ENCODE data around the gene RBBP8NL. TPM values are rescaled to one million over a fixed set of nuclear protein-coding genes. Genes with fewer than 3 reads are reported as not detected.

Gene RBBP8NL
- total RNA-seq, 1 experiment from 2014 or later, result not detected

DNA sequence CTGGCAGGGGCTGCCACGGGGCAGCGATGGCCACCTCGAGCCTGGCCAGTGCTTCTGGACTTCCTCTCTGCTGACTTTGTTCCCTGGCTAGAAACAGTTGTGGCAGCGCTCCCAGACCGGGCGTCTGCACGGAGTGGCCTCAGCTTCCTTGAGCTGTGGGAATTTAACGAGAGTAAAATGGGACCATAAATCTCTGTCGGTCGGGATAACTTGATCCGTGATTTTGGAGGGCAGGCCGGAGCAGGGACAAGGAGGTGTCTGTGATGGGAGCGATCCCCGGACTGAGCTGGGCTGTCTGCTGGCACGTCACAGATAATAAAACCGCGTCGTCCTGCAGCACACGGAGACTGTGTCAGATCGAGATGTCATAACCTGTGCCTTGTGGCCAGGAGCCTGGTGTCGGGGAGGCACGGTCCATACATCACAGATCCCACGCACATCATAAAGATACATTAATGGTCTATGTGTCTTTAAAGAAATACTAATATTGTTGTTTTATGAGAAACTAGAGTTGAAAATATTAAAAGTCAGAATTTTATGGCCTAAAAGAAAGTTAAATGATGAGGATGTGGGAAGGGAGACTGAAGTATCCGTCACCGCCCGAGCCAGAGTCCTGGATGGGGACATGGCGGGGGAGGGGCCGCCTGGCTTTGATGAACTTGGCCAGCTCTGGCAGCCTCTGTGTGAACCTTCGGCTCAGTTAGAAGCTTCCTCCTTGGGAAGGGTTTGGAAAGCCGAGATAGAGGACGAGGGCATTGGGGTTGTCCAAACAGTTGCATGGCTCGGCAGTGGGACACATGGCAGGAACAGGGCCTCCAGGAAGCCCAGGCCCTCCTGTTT lies 6.5 kb upstream of the RBBP8NL start:
- no peaks in the 10 kb centered on the region for H3K36me3 Mint-ChIP-seq (ENCODE audit: insufficient read depth, unreplicated experiment)
- BruUV-seq (replicated peaks), result no TSS peak

DNA sequence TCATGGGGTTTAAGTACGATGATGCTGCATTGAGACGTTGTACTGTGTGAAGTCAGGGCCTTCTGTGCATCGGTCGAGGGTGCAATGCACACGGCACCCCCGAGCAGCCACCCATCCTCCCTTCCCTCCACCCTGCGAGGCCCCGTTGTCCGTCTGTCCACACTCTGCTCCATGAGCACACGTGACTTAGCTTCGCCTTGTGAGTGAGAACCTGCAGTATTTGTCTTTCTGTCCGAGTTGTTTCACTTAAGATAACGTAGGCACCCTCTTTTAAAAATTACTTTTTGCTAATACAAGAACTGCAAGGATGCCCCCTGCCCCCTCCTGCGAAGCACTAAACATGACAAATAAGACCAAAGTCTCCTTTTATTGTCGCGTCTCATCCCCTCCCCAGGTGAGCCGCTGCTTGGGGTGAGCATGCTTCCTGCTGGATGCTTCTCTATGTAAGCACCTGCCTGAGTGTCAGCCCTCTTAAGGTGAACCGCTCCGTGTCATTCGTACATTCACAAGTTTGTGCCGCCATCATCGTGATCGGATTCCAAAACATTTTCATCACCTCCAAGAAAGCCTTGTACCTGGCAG lies 3.6 kb upstream of the RBBP8NL start:
- Mint-ChIP-seq H3K27ac (ENCODE audit: low read depth, unreplicated experiment) (no peak overlapping the region), H3K4me3 (ENCODE audit: unreplicated experiment) (no peak overlapping the region), H3K9me3 (ENCODE audit: unreplicated experiment) (no peaks in the 10 kb centered on the region), H3K27me3 (ENCODE audit: insufficient read depth, unreplicated experiment) (peaks cover 28% of the 10 kb centered on the region), H3K4me1 (ENCODE audit: insufficient read depth, unreplicated experiment) (no peaks in the 10 kb centered on the region), H3K36me3 (ENCODE audit: insufficient read depth, unreplicated experiment) (no peaks in the 10 kb centered on the region)
- no TSS peak for BruUV-seq (replicated peaks)
- intact Hi-C loops (cut with micrococcal nuclease), result no loop called here
- POLR2A ChIA-PET, result no interaction called here
- DNase-seq (ENCODE audit: unreplicated experiment), result no peak
- CTCF ChIA-PET, result no interaction called here
- TF ChIP-seq, protein P1, sequence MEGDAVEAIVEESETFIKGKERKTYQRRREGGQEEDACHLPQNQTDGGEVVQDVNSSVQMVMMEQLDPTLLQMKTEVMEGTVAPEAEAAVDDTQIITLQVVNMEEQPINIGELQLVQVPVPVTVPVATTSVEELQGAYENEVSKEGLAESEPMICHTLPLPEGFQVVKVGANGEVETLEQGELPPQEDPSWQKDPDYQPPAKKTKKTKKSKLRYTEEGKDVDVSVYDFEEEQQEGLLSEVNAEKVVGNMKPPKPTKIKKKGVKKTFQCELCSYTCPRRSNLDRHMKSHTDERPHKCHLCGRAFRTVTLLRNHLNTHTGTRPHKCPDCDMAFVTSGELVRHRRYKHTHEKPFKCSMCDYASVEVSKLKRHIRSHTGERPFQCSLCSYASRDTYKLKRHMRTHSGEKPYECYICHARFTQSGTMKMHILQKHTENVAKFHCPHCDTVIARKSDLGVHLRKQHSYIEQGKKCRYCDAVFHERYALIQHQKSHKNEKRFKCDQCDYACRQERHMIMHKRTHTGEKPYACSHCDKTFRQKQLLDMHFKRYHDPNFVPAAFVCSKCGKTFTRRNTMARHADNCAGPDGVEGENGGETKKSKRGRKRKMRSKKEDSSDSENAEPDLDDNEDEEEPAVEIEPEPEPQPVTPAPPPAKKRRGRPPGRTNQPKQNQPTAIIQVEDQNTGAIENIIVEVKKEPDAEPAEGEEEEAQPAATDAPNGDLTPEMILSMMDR (IDR thresholded peaks at IDR 0.05; ENCODE audit: unreplicated experiment), result no peak

More for the DNA sequence above, 6.5 kb upstream of the RBBP8NL start:
- DNase-seq (ENCODE audit: unreplicated experiment), result no peak
- Mint-ChIP-seq H3K9me3 (ENCODE audit: unreplicated experiment) (no peaks in the 10 kb centered on the region), H3K27me3 (ENCODE audit: insufficient read depth, unreplicated experiment) (peaks cover 53% of the 10 kb centered on the region), H3K4me1 (ENCODE audit: insufficient read depth, unreplicated experiment) (no peaks in the 10 kb centered on the region), H3K4me3 (ENCODE audit: unreplicated experiment) (no peak overlapping the region), H3K27ac (ENCODE audit: low read depth, unreplicated experiment) (no peak overlapping the region)
- CTCF ChIA-PET, result no interaction called here
- POLR2A ChIA-PET, result no interaction called here
- TF ChIP-seq, protein P1 (IDR thresholded peaks at IDR 0.05; ENCODE audit: unreplicated experiment), result no peak
- intact Hi-C loops (cut with micrococcal nuclease), result no loop called here

DNA sequence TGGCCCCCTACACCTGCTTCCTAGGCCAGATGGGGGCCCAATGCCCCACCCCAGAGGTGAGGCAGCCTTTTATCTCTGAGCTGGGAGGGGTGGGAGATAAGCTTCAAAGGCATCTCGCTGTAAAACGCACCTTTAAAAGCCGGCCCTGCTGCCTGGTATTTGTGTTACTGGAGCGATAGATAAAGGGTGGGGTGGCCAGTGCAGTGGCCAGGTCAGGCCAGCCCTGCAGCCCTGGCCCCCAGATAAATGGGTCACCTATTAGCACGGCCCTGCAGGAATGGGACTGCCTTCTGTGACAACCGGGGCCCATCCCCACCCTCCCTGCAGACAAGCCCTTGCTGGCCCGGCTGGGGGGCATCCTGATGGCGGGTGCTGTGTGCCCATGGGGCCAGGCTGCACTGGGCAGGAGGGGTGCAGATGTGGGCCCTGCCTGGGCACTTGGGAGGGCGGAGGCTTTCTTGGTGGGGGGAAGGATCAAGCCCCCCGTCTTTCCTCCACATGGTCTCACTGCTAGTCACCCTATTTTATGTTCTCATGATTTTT lies 3.0 kb upstream of the RBBP8NL start:
- CTCF ChIA-PET, result no interaction called here

More for the DNA sequence above, 3.0 kb upstream of the RBBP8NL start:
- TF ChIP-seq, protein P1 (IDR thresholded peaks at IDR 0.05; ENCODE audit: unreplicated experiment), result no peak
- no peaks in the 10 kb centered on the region for H3K4me1 Mint-ChIP-seq (ENCODE audit: insufficient read depth, unreplicated experiment)
- no peaks in the 10 kb centered on the region for H3K36me3 Mint-ChIP-seq (ENCODE audit: insufficient read depth, unreplicated experiment)
- H3K27me3 Mint-ChIP-seq (ENCODE audit: insufficient read depth, unreplicated experiment), result peaks cover 22% of the 10 kb centered on the region
- BruUV-seq (replicated peaks), result no TSS peak
- DNase-seq (ENCODE audit: unreplicated experiment), result no peak
- no peak overlapping the region for H3K27ac Mint-ChIP-seq (ENCODE audit: low read depth, unreplicated experiment)
- no peak overlapping the region for H3K4me3 Mint-ChIP-seq (ENCODE audit: unreplicated experiment)
- H3K9me3 Mint-ChIP-seq (ENCODE audit: unreplicated experiment), result no peaks in the 10 kb centered on the region
- POLR2A ChIA-PET, result interaction anchor here (0.7 kb wide), 1 partner anchor 23 kb away, joined by 3 read pairs; no protein-coding TSS in a partner anchor
- intact Hi-C loops (cut with micrococcal nuclease), result no loop called here
